Right forelimb (tissue), 1 donor: ENCODE measurements around the gene UROS.

ENCODE experiments used
- DNase-seq: peaks from one replicate; pipeline ENCODE4 v3.0.0-alpha.2; 2018

Gene UROS

DNA sequence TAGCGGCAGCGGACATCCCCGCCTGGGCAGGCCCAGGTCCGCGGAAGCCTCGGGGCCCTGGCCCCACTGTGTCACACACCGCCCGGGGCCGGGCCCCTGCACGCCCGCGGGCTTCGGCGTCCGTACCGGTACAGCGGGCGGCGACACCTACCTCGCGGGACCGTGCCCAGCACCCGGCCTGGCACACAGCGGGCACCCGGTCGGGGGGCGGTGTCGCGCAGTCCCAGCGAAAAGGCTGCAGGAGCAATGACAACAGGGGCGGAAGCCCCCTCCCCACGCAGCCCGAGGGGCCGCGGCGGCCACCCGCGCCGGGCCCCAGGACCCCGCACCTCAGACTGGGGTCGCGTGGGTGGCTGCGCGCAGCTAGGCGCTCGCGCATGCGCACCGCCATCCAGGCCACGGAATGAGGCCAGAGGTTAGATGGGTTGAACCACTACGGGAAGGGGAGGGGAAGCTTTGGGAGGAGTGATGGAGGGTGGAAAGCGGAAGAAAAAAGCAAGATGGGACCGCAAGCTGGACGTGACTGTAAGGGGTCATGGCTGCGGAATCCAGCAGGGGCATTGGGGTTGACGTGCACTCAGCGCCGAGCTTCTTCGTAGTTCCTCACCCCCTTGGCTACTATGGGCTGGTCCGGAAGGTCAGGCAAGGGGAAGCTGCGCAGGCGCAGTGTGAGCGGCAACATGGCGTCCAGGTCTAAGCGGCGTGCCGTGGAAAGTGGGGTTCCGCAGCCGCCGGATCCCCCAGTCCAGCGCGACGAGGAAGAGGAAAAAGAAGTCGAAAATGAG, at the start of gene UROS, which contains the start of gene BCCIP:
UROS (minus strand) TSS at position 381 of the 785 bp plus-strand sequence. CDS start 6,759 bp downstream, outside the sequence.
BCCIP (plus strand) TSS at position 669 of the 785 bp plus-strand sequence; CDS start at position 681, 12 bp downstream.
- peak; percentile 94 for DNase-seq

GRCh38 chr10:125871338-125871737, 48.3 kb upstream of the UROS start:
- no peak for DNase-seq

GRCh38 chr10:125868372-125868975, 45.4 kb upstream of the UROS start:
- no peak for DNase-seq

DNA sequence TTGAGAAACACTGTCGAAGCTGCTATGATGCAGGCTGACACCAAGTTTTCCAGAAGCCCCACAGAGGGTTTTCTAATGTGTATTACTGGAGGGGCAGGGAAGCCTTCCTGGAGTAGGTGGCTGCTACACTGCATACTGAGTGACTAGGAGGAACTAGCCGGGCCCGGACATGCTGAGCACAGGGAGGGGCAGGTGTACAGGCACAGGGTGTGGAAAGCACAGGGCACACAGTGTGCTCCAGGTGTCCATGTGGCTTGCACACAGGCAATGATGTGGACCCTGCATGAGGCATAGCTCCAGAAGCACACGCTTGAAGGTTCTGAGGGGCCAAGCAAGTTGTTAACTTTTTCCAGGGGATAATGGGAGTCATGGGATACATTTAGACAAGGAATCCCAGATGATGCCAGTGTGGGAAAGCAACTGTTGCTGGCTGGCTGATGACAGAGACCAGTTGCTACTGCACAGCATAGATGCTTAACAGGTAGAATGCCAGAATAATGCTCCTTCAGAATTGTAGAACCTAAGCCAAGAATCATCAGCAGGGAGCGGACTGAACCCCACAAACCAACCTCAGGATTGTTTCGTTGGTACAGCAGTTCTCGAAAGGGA, 43.5 kb upstream of the UROS start:
- DNase-seq, result no peak

- no peak for DNase-seq
Observed at GRCh38 chr10:125865120-125865519, 42.1 kb upstream of the UROS start.

GRCh38 chr10:125859128-125859817, 36.2 kb upstream of the UROS start:
- no peak for DNase-seq

- DNase-seq, result no peak
Observed at GRCh38 chr10:125857185-125857760, 34.2 kb upstream of the UROS start.

DNA sequence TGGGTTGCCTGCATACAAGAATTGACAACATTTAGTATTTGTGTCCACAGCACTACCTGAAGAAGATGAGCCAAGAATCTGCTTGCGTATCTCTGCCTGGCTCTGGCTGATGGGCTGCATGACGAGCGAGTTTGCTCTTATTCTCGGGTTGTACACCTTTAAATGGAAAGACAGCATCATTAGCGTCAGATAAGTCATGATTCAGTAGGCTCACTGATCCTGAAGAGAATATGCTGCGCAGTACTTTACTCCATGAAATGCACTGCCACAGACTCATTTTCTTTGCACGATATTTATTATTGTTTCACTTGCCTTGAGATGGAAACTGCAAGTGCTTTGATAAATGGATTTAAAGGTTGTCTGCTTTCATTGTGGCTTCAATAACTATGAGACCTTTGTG, 29.4 kb upstream of the UROS start:
- DNase-seq, result no peak

- DNase-seq, result no peak
Observed at GRCh38 chr10:125850766-125851731, 28.0 kb upstream of the UROS start.

DNA sequence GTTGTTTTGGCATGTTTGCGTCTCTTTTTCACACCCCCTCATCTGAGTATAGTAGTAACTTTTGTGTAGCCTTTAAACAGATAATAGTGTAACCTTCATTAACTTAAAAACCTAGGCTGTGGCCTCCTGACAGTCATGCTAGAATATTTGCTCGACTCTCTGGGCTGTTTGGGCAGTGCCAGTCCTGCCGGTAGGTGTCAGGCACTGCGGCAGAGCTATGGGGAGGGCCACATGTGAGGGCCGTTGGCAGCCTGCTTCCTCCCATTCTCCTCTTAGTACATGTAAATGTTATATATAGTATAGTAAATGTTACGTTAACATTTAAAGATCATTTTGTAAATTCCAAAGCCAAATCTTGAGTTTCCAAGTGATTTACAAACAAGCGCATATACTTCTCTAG, 26.4 kb upstream of the UROS start:
- no peak for DNase-seq

GRCh38 chr10:125848857-125849256, 25.8 kb upstream of the UROS start:
- no peak for DNase-seq

- DNase-seq, result no peak
Observed at GRCh38 chr10:125848371-125848770, 25.3 kb upstream of the UROS start.

DNA sequence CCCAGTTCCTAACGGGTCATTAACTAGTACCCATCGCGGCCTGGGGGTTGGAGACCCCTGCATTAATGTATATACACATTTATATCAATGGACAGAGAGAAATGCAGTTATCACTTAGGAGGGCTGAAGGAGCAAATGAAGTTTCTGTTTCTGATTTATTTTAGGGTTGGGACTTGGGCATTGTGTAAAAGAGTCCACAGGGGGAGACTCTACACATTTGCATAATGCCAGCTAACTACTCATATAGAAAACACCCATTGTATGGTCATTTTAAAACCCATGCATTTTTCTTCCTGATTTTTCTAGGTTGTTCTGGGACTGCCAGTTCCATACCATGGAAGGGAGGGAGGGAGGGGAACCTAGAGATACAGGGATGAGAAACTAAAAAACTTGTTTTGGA, 23.8 kb upstream of the UROS start:
- no peak for DNase-seq

DNA sequence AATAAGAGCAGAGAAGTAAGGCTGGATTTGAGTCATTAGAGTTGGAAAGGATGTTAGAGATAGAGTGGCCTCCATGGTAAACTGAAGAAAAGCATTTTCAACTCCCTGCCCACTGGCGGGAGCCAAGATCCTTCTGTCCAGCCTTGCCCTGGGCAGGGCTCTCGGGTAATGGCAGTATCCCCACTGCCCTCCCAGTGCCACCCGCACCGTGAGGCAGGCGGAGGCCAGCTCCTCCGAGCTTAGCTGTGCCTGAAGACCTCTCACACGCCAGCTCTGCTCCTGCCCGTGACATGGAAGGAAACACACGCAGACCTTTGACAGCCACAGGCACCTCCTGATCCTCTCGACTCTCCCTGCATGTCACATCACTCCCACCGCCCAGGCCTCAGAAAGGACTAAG, 22.6 kb upstream of the UROS start:
- DNase-seq, result no peak

DNA sequence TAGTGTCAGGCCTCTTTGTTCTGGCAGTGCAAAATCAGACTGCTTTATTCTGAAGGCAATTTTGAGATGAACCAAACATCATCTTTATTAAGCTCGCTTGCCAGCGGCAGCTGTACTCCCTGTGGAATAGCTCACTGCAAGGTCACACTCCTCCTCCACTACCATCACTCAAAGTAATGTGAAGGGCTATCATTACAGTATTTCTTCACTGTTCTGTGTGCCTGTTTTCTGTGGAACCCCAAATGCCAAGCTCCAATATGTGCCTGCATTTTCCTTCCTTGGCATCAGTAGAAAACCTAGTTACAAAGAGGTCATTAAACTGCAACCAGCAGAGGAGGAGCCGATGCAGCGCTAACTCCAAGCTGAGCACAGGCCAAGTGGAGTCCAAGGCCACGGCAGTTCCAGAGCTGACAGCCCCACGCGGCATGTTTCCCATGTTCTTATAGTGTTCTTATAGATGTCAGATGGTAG, 21.7 kb upstream of the UROS start:
- DNase-seq, result peak; percentile 46

GRCh38 chr10:125843603-125844329, 20.7 kb upstream of the UROS start:
- DNase-seq, result no peak

- no peak for DNase-seq
Observed at GRCh38 chr10:125840955-125841354, 17.9 kb upstream of the UROS start.

- DNase-seq, result no peak
Observed at GRCh38 chr10:125840406-125840805, 17.3 kb upstream of the UROS start.

DNA sequence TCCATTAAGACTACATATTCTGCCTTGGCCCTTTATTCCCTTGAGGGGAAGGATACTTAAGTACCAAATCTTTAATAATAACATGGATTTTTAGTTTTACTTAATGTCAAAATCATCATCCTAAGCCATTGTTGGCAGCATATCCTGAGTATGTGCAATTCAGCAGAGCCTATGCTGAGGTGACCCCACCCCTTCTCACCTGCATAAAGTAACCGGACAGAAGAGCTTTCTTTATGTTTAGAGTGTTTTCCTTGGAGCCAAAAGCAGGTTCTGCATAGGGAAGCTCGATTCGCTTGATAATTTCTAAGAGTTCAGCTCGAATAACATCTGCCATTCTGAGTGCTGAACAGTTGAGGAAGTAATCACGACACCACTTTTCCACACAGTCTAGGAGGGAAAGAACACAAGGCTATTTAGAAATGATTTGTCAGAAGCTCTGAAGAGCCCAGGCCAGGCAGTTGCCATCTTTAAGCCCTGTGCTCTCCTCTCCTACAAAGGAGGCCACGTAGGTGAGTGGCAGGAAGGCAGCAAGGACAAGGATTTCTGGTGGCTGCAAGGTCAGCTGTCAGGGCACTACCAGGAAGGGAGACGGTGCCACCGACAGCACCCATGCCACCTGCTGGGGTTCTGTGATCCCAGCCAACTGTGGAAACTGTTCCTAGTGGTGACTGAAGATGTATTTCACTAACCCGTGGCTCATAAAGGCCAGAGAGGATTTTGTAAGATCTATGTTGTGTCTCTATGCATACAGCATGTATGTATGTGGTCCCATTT, 15.9 kb upstream of the UROS start:
- DNase-seq, result no peak

GRCh38 chr10:125836746-125837145, 13.7 kb upstream of the UROS start:
- DNase-seq, result no peak
